ENCODE results near the gene WFIKKN1. TPM values are rescaled to one million over a fixed set of nuclear protein-coding genes. Genes with fewer than 3 reads are reported as not detected.

WFIKKN1 gene
- total RNA-seq, 1 donor from 2014 or later, result 0.89 TPM

- Histone ChIP-seq H2AFZ (ENCODE audit: low read depth, low read length) (no peak overlapping the region), H3K4me3 (ENCODE audit: insufficient read depth, low read depth, low read length) (no peak overlapping the region), H3K9me3 (ENCODE audit: insufficient read depth, low read depth, low read length) (no peaks in the 10 kb centered on the region), H3K27ac (ENCODE audit: low read depth, low read length) (no peak overlapping the region), H3K79me2 (ENCODE audit: insufficient read depth, low read length) (no peaks in the 10 kb centered on the region), H3K9ac (ENCODE audit: low read length) (no peak overlapping the region), H4K20me1 (ENCODE audit: insufficient read depth, low read length) (peaks cover 38% of the 10 kb centered on the region), H3K36me3 (ENCODE audit: insufficient read depth, low read length) (no peaks in the 10 kb centered on the region), H3K4me2 (ENCODE audit: low read length) (no peak overlapping the region), H3K27me3 (ENCODE audit: insufficient read depth, low read length) (no peaks in the 10 kb centered on the region), H3K4me1 (ENCODE audit: insufficient read depth, low read length) (peaks cover 7% of the 10 kb centered on the region)
- no peaks in the 10 kb centered on the region for H3K9me3 Mint-ChIP-seq (ENCODE audit: unreplicated experiment)
- H3K27me3 Mint-ChIP-seq (ENCODE audit: low read depth, unreplicated experiment), result no peaks in the 10 kb centered on the region
- no peak overlapping the region for H3K4me3 Mint-ChIP-seq (ENCODE audit: unreplicated experiment)
- peaks cover 15% of the 10 kb centered on the region for H3K36me3 Mint-ChIP-seq (ENCODE audit: low read depth, unreplicated experiment)
- TF ChIP-seq CTCF (IDR thresholded peaks at IDR 0.05; ENCODE audit: insufficient read depth, low read depth, low read length) (no peak), EZH2 (IDR thresholded peaks at IDR 0.05; ENCODE audit: insufficient read depth, low read length) (no peak)
- FAIRE-seq, result no peak
- no peak for DNase-seq (ENCODE audit: low read depth)
- no peaks in the 10 kb centered on the region for H3K4me1 Mint-ChIP-seq (ENCODE audit: low read depth, unreplicated experiment)
- H3K27ac Mint-ChIP-seq (ENCODE audit: unreplicated experiment), result no peak overlapping the region
Measured at GRCh38 chr16:616733-617586, 13.8 kb upstream of the WFIKKN1 start.

- TF ChIP-seq EZH2 (IDR thresholded peaks at IDR 0.05; ENCODE audit: insufficient read depth, low read length) (no peak), CTCF (IDR thresholded peaks at IDR 0.05; ENCODE audit: insufficient read depth, low read depth, low read length) (no peak)
- Mint-ChIP-seq H3K27me3 (ENCODE audit: low read depth, unreplicated experiment) (no peaks in the 10 kb centered on the region), H3K4me3 (ENCODE audit: unreplicated experiment) (no peak overlapping the region), H3K4me1 (ENCODE audit: low read depth, unreplicated experiment) (no peaks in the 10 kb centered on the region), H3K27ac (ENCODE audit: unreplicated experiment) (no peak overlapping the region), H3K9me3 (ENCODE audit: unreplicated experiment) (no peaks in the 10 kb centered on the region), H3K36me3 (ENCODE audit: low read depth, unreplicated experiment) (peaks cover 15% of the 10 kb centered on the region)
- Histone ChIP-seq H3K4me3 (ENCODE audit: insufficient read depth, low read depth, low read length) (no peak overlapping the region), H3K79me2 (ENCODE audit: insufficient read depth, low read length) (peaks cover 2% of the 10 kb centered on the region), H3K4me2 (ENCODE audit: low read length) (no peak overlapping the region), H2AFZ (ENCODE audit: low read depth, low read length) (no peak overlapping the region), H4K20me1 (ENCODE audit: insufficient read depth, low read length) (peaks cover 40% of the 10 kb centered on the region), H3K9me3 (ENCODE audit: insufficient read depth, low read depth, low read length) (no peaks in the 10 kb centered on the region), H3K9ac (ENCODE audit: low read length) (no peak overlapping the region), H3K27ac (ENCODE audit: low read depth, low read length) (no peak overlapping the region), H3K27me3 (ENCODE audit: insufficient read depth, low read length) (no peaks in the 10 kb centered on the region), H3K36me3 (ENCODE audit: insufficient read depth, low read length) (no peaks in the 10 kb centered on the region), H3K4me1 (ENCODE audit: insufficient read depth, low read length) (peaks cover 15% of the 10 kb centered on the region)
- DNase-seq (ENCODE audit: low read depth), result no peak
- FAIRE-seq, result no peak
Measured at GRCh38 chr16:617855-618254, 12.9 kb upstream of the WFIKKN1 start.
